ENCODE measurements around the gene UBL5.

- no peak for TF ChIP-seq CTCF (IDR thresholded peaks at IDR 0.05; ENCODE audit: insufficient read depth, low read depth, low read length)
- no peak for TF ChIP-seq EZH2 (IDR thresholded peaks at IDR 0.05; ENCODE audit: insufficient read depth, low read length)
Observed at GRCh38 chr19:9856609-9857008, 28.9 kb downstream of the UBL5 start.

Data from astrocyte (in vitro differentiated cells and primary cell).